Sigmoid colon (tissue), 7 donors: Measurements from ENCODE around the gene MOG. TPM values are rescaled to one million over a fixed set of nuclear protein-coding genes. Genes with fewer than 3 reads are reported as not detected.

ENCODE experiments used
- DNase-seq: peaks from one replicate; pipeline ENCODE4 v3.0.0-alpha.2; 2019
- H3K27ac ChIP-seq, 4 donors: fragments of 200-600 bp; sonication (generic); one replicate each; pipeline ENCODE4 v1.5.1; 2016 to 2019; ENCODE audit warnings: mild to moderate bottlenecking in 1 of 4
- H3K27me3 ChIP-seq, 3 donors: fragments of 200-600 bp; sonication (generic); one replicate each; pipeline ENCODE4 v1.5.1; 2019; ENCODE audit warnings: mild to moderate bottlenecking in 1 of 3
- H3K36me3 ChIP-seq, 4 donors: fragments of 200-600 bp; sonication (generic); one replicate each; pipeline ENCODE4 v1.5.1; 2016 to 2019
- H3K4me1 ChIP-seq, 4 donors: fragments of 200-600 bp; sonication (generic); one replicate each; pipeline ENCODE4 v1.5.1; 2017 to 2019
- H3K4me3 ChIP-seq, 4 donors: fragments of 200-600 bp; sonication (generic); one replicate each; pipeline ENCODE4 v1.5.1; 2017 to 2019; ENCODE audit warnings: mild to moderate bottlenecking in 2 of 4, moderate library complexity in 1 of 4
- H3K9me3 ChIP-seq, 4 donors: fragments of 200-600 bp in 3 of 4; sonication (generic) in 3 of 4; one replicate each; pipeline versions ENCODE4 v1.5.1 to v1.6.1; 2013 to 2019
- CTCF ChIP-seq, 4 experiments: fragments of 450-650 bp in 3 of 4; fragments of 200-600 bp in 1 of 4; IDR thresholded peaks; one replicate each; pipeline ENCODE4 v1.5.1; 2016 to 2019; ENCODE audit warnings: antibody characterized with exemption in 4 of 4, mild to moderate bottlenecking in 3 of 4, moderate library complexity in 2 of 4
- EP300 ChIP-seq, 4 donors: sonication (generic); formaldehyde crosslinking; IDR thresholded peaks; one replicate each; pipeline ENCODE4 v1.6.1; 2017; ENCODE audit warnings: antibody characterized with exemption in 4 of 4
- POLR2A ChIP-seq, 2 donors: fragments of 450-650 bp; IDR thresholded peaks; one replicate each; pipeline ENCODE4 v1.6.1; 2016; ENCODE audit warnings: antibody characterized with exemption in 2 of 2, mild to moderate bottlenecking in 2 of 2, moderate library complexity in 2 of 2
- POLR2AphosphoS5 ChIP-seq, 4 donors: sonication (generic); formaldehyde crosslinking; IDR thresholded peaks; one replicate each; pipeline ENCODE4 v1.6.1; 2017; ENCODE audit warnings: antibody characterized with exemption in 4 of 4
- WGBS, 2 donors: extraction: QIAGEN DNeasy Blood & Tissue Kit; methylation state at CpG; one replicate each; pipeline ENCODE4 v1.1.7; 2013; 5-methylcytosine and 5-hydroxymethylcytosine counted together
- intact Hi-C: fragments of 100-400 bp; cut with DNase I; formaldehyde crosslinking; loops from one replicate; pipeline ENCODE4 v1.15.1; 2023
- polyA plus RNA-seq, 3 donors: library from polyadenylated mRNA; stranded (reverse); fragments of 200-250 nt; gene quantifications; one replicate each; pipeline ENCODE4 v1.2.3, GENCODE V29; 2013
- total RNA-seq, 4 donors: library from RNA; depleted of rRNA; stranded (reverse); fragments of >200 nt; gene quantifications; one replicate each; pipeline ENCODE4 v1.1.0, GENCODE V29; 2016
- donor health status: healthy with polysubstance abuse.
- donor health status: Bipolar disorder and iron deficiency.
- donor health status: healthy.

The MOG gene
- total and polyA plus RNA-seq, 7 donors: 0.22 TPM; not detected in 6

GRCh38 chr6:29696147-29697125 is 39.5 kb downstream of the MOG start:
- intact Hi-C loops: no loop called here
- no peak for DNase-seq
- TF ChIP-seq POLR2A (IDR thresholded peaks at IDR 0.05): no peak
- no peaks in the 10 kb centered on the region for H3K4me1 ChIP-seq
- no peaks in the 10 kb centered on the region for H3K36me3 ChIP-seq
- no peaks in the 10 kb centered on the region for H3K27me3 ChIP-seq
- no peaks in the 10 kb centered on the region for H3K9me3 ChIP-seq
- 73% methylated on average over 10 of the region's 10 CpGs for WGBS, 2 donors
- H3K27ac ChIP-seq: no peak overlapping the region
- H3K4me3 ChIP-seq: no peak overlapping the region

GRCh38 chr6:29702519-29703103 is 45.7 kb downstream of the MOG start:
- no peak overlapping the region for H3K4me3 ChIP-seq
- no peaks in the 10 kb centered on the region for H3K4me1 ChIP-seq
- DNase-seq: no peak
- no peaks in the 10 kb centered on the region for H3K9me3 ChIP-seq
- H3K36me3 ChIP-seq: no peaks in the 10 kb centered on the region
- H3K27ac ChIP-seq: no peak overlapping the region
- H3K27me3 ChIP-seq: peaks cover 0 to 18% (median 0%) of the 10 kb centered on the region in 3 donors
- 7 to 32% methylated on average over 17 of the region's 17 CpGs for WGBS, 2 donors
- TF ChIP-seq CTCF (IDR thresholded peaks at IDR 0.05): peak in 1 of 4 experiments; percentile 40
- TF ChIP-seq POLR2AphosphoS5 (IDR thresholded peaks at IDR 0.05): no peak
- TF ChIP-seq POLR2A (IDR thresholded peaks at IDR 0.05): no peak
- no peak for TF ChIP-seq EP300 (IDR thresholded peaks at IDR 0.05)
- intact Hi-C loops: no loop called here

GRCh38 chr6:29705389-29706231 is 48.7 kb downstream of the MOG start:
- no peak overlapping the region for H3K4me3 ChIP-seq
- H3K27ac ChIP-seq: no peak overlapping the region
- peaks cover 0 to 24% (median 0%) of the 10 kb centered on the region in 3 donors for H3K27me3 ChIP-seq
- DNase-seq: no peak
- no peaks in the 10 kb centered on the region for H3K36me3 ChIP-seq
- no peaks in the 10 kb centered on the region for H3K9me3 ChIP-seq
- H3K4me1 ChIP-seq: no peaks in the 10 kb centered on the region
- WGBS, 2 donors: 38 to 41% methylated on average over 10 of the region's 10 CpGs
- TF ChIP-seq EP300 (IDR thresholded peaks at IDR 0.05) (no peak), CTCF (IDR thresholded peaks at IDR 0.05) (peak; percentile 36 to 63 (median 48))
- intact Hi-C loops: loop anchor here (1.0 to 2.0 kb wide), 2 partner anchors 47 to 130 kb away; no protein-coding TSS in a partner anchor

- H3K4me1 ChIP-seq: no peaks in the 10 kb centered on the region
- H3K27ac ChIP-seq: no peak overlapping the region
- H3K4me3 ChIP-seq: no peak overlapping the region
- H3K36me3 ChIP-seq: no peaks in the 10 kb centered on the region
- intact Hi-C loops: no loop called here
- WGBS, 2 donors: 47 to 65% methylated on average over 11 of the region's 11 CpGs
- no peaks in the 10 kb centered on the region for H3K9me3 ChIP-seq
- no peak for TF ChIP-seq POLR2AphosphoS5 (IDR thresholded peaks at IDR 0.05)
- H3K27me3 ChIP-seq: peaks cover 0 to 11% (median 0%) of the 10 kb centered on the region in 3 donors
- DNase-seq: no peak
Observed at GRCh38 chr6:29708432-29709179, 51.7 kb downstream of the MOG start.

- intact Hi-C loops: no loop called here
- no peaks in the 10 kb centered on the region for H3K9me3 ChIP-seq
- H3K27ac ChIP-seq: no peak overlapping the region
- 25 to 27% methylated on average over 4 of the region's 4 CpGs for WGBS, 2 donors
- TF ChIP-seq POLR2A (IDR thresholded peaks at IDR 0.05) (no peak), EP300 (IDR thresholded peaks at IDR 0.05) (no peak), POLR2AphosphoS5 (IDR thresholded peaks at IDR 0.05) (no peak), CTCF (IDR thresholded peaks at IDR 0.05) (no peak)
- H3K27me3 ChIP-seq: peaks cover 0 to 11% (median 0%) of the 10 kb centered on the region in 3 donors
- H3K4me1 ChIP-seq: no peaks in the 10 kb centered on the region
- H3K4me3 ChIP-seq: no peak overlapping the region
- no peaks in the 10 kb centered on the region for H3K36me3 ChIP-seq
- DNase-seq: no peak
Observed at GRCh38 chr6:29709188-29709587, 52.3 kb downstream of the MOG start.
